HAP-1 (cell line): Measurements from ENCODE around the gene PDZD11.
"Not testable (repeated sequence)": the region's sequence is repeated elsewhere in the genome, so short reads cannot be mapped to it uniquely, and the experiment has no call there.

Experiments
- DNase-seq, 2 experiments: peaks; one replicate each; pipeline ENCODE4 v3.0.0-alpha.2; 2016 to 2020; ENCODE audit warnings: low spot score in 2 of 2
- H3K27me3 ChIP-seq: fragments of 250-450 bp; sonication (Bioruptor Pico); 2 replicates; pipeline ENCODE4 v1.5.1; 2020; ENCODE audit warnings: low read depth, mild to moderate bottlenecking, moderate library complexity
- H3K36me3 ChIP-seq: fragments of 250-450 bp; sonication (Bioruptor Pico); replicated peaks from 2 replicates; pipeline ENCODE4 v1.5.1; 2020; ENCODE audit warnings: mild to moderate bottlenecking
- H3K4me1 ChIP-seq: fragments of 250-450 bp; sonication (Bioruptor Pico); 2 replicates; pipeline ENCODE4 v1.5.1; 2020; ENCODE audit warnings: mild to moderate bottlenecking
- H3K4me3 ChIP-seq: fragments of 250-450 bp; sonication (Bioruptor Pico); 2 replicates; pipeline ENCODE4 v1.5.1; 2020; ENCODE audit warnings: mild to moderate bottlenecking, moderate library complexity
- H3K9me3 ChIP-seq: fragments of 250-450 bp; sonication (Bioruptor Pico); 2 replicates; pipeline ENCODE4 v1.5.1; 2020; ENCODE audit warnings: mild to moderate bottlenecking, moderate library complexity
- in situ Hi-C: fragments of 300-500 bp; cut with MboI; formaldehyde crosslinking; loops from 3 replicates; pipeline ENCODE4 v1.14.3; 2020; ENCODE audit warnings: low sequenced_read_pairs, inconsistent platforms, mixed read lengths

The PDZD11 gene

DNA sequence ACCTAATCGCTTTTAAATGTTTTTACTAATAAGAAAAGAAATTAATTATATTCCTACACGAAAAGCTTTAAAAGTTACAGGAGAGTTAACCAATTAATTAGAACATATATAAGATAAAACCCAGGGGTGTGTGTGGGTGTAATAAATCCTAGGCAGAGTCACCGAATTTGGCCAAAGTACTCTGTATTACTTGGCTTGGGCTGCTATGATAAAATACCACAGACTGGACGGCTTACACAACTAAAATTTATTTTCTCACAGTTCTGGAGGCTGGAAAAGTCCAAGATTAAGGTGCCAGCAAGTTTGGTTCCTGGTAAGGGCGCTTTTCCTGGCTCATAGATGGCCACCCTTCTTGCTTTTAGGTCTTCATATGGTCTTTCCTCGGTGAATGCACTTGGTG is 44.8 kb downstream of the PDZD11 start:
- DNase-seq = no peak
- no peaks in the 10 kb centered on the region for H3K27me3 ChIP-seq
- H3K4me3 ChIP-seq = no peak overlapping the region
- peaks cover 4% of the 10 kb centered on the region; the same call in 1 of the 2 replicates for H3K4me1 ChIP-seq
- H3K36me3 ChIP-seq = no peaks in the 10 kb centered on the region
- in situ Hi-C loops = no loop called here
- H3K9me3 ChIP-seq = no peaks in the 10 kb centered on the region

DNA sequence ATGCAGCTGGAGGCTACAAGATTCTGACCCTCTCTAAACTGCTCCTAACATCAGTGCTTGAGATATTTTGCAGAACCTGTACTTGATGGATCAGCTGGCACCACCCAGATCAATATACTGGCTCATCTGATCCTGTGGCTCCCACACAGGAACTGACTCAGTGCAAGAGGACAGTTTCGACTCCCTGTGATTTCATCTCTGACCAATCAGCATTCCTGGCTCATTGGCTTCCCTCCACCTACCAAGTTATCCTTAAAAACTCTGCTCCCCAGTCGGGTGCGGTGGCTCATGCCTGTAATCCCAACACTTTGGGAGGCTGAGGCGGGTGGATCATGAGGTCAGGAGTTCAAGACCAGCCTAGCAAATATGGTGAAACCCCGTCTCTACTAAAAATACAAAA is 46.1 kb downstream of the PDZD11 start:
- DNase-seq, H3K36me3 ChIP-seq, H3K4me1 ChIP-seq, H3K27me3 ChIP-seq, H3K4me3 ChIP-seq, in situ Hi-C loops, H3K9me3 ChIP-seq: not testable (repeated sequence)

DNA sequence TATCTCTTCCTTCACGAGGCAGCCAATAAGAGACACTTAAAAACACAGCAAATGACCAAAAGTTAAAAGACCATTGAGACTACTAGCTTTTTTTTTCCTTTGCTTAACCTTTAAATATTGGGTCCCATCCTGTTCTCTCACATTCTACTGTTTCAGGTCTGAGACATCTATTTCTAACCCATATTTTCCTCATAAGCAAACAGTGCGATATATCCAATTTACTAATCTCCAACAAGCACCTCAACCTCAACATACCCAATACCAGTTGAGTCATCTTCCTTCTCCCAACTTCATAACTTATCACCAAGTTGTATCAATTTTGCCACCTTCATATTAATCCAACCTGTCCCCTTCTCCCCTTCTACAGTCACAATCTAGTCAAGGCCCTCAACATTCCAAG is 48.2 kb downstream of the PDZD11 start:
- H3K36me3 ChIP-seq = no peaks in the 10 kb centered on the region
- H3K27me3 ChIP-seq = peaks cover 4% of the 10 kb centered on the region; the same call in 1 of the 2 replicates
- no peak for DNase-seq
- H3K9me3 ChIP-seq = no peaks in the 10 kb centered on the region
- H3K4me3 ChIP-seq = no peak overlapping the region
- H3K4me1 ChIP-seq = peaks cover 4% of the 10 kb centered on the region; the same call in 1 of the 2 replicates
- in situ Hi-C loops = no loop called here

DNA sequence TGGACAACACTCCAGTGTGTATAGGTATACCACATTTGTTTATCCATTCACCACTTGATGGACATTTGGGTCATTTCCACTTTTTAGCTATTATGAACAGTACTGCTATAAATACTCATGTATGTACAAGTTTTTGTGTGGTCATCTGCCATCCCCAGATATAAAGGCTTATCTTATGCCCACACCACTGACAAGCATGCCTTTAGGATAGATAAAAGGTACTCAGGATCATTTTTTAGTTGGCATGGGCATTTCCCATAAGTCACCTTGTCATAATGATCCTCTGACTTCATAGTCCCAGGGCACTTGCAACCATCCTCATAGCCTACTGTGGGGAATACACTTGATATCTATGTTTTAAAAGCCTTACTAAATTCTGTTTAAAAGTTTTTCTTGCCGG is 49.0 kb downstream of the PDZD11 start:
- Histone ChIP-seq H3K4me3 (no peak overlapping the region), H3K4me1 (peaks cover 4% of the 10 kb centered on the region; the same call in 1 of the 2 replicates), H3K27me3 (peaks cover 5% of the 10 kb centered on the region; the same call in 1 of the 2 replicates), H3K9me3 (no peaks in the 10 kb centered on the region), H3K36me3 (no peaks in the 10 kb centered on the region)
- DNase-seq = no peak
- in situ Hi-C loops = no loop called here
